Colon (tissue), 2 donors: ENCODE results near the gene GGTLC2.
"Not testable (repeated sequence)": the region's sequence is repeated elsewhere in the genome, so short reads cannot be mapped to it uniquely, and the experiment has no call there.

Experiments used
- FAIRE-seq: peaks from 2 replicates; lab custom pipeline; 2012; peaks lifted over from hg19 to GRCh38; lab: Jason Lieb, UNC
- donor health status: control.
- donor health status: control.

GGTLC2 gene

DNA sequence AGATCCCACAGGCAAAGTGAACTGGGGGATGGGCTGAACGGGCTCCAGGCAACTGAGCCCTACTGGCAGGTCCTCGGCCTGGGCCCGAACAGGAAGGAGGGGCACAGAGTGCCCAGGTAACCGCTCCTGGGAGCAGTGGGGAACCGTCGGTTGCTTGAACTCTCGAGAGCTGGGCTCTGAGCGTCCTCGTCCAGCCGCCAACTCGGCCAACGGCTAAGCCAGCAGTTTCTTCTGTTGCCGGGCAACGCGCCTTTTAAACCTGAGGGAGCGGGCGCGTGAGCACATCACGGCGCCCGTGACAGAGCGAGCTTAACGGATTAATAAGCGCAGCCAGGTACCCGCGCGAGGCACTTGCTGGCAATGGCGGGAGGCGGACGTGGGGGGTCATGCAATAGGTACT, at the start of gene GGTLC2:
Gene GGTLC2, plus strand, starts transcription at position 301 of the 400 bp plus-strand sequence. CDS start 1,732 bp downstream, outside the sequence.
- FAIRE-seq = not testable (repeated sequence)

DNA sequence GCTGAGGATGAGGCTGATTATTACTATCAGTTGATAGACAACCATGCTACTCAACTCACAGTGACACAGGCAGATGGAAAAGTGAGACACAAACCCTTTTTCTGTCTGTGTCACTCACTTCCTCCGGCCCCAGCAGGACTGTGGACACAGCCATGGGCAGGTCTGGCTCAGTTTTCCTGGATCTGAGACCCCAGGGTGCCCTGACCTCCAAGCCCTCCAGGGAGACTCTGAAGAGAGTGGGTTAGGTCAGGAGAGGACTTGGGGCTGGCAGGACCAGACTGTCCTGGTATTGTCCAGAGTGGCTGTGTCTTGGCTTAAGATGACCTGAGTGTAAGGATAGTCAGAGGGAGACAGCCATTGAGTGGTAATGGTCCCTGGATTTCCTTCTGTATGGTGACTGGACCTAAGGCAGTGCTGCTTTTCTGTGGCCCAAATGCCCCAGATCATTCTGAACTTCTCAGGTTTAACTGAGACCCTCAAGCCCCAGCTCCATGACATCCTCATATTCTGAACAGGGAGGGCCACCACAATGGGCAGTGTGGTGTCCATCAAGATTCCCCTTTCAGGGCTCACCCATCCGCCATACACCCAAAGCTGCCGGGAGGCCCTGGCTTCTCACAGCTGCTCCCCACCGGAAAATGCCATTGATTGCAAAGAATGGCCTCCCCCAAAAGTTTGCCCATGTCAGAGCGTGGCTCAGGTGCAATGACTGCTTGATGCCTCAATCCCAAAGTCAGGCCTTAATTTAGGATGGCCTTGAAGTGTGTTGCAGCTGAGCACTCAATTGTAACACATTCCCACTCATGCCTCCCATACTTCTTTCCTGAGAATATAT, 49.2 kb upstream of the GGTLC2 start:
- FAIRE-seq = no peak

DNA sequence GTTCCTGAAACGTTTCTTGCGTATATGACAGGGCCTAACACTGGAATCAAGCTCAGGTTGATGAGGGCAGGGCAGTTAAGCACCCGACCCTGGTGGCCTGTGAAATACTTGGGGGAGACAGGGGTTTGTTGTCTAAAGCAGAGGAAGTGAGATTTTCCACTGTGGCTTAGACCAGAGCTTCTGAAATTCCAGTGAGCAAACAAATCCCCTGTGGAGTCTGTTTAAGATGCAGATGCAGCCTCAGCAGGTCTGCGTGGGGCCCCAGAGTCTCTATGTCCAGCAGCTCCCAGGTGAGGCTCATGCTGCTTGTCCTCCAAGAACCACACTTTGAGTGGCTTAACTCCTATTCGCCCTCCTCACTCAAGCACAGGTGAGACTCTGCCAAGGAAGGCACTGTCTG, 46.3 kb upstream of the GGTLC2 start:
- no peak for FAIRE-seq

DNA sequence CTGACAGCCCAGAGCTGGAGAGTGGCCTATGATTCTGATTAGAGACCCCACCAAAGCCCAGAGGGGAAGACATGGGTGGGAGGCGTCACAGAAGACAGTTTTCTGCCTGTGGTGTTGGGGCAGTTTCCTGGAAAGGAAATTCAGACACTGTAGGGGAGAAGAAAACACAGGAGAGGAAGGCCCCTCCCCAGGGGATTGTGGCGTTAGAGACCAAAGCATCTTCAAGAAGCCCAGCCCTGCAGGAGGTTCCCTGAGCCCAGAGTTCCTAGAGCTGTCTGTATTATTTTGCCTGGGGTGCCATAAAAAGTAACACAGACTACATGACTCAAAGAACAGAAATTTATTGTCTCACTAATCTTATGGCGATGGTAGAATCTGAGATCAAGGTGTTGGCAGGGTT, 45.2 kb upstream of the GGTLC2 start:
- no peak for FAIRE-seq

DNA sequence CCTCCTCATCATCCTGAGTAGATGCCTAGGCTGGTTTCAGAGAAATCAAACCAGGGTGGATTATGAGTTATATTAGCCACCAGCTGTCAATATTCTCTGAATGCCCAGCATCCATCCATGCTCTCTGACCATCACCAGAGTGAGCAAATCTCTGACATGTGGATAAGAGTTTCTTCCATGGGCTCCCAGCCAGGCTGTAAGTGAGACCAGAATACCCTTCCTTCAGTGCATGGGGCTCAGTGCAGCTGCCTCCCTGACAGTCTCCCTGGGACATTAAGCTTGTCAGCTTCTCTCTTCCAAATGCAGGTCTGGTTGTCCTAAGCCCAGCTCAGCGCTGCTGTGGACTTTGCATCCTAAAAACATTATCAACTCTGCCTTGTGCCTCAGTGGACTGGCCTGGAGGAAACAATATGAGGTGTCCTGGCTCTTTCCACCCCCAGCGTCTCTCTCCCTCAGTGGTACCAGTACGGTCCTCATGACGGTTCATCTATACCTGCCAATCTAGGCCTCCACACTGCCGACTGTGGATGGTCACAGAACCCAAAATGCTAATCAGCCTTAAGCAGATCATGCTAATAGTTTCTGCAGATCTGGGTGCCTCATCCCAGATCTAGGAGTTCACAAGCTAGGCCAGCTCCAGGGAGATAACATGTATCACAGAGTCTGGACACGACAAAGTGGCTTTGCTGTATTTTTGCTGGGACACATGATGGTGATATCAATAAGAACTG, 43.7 kb upstream of the GGTLC2 start:
- FAIRE-seq = no peak

DNA sequence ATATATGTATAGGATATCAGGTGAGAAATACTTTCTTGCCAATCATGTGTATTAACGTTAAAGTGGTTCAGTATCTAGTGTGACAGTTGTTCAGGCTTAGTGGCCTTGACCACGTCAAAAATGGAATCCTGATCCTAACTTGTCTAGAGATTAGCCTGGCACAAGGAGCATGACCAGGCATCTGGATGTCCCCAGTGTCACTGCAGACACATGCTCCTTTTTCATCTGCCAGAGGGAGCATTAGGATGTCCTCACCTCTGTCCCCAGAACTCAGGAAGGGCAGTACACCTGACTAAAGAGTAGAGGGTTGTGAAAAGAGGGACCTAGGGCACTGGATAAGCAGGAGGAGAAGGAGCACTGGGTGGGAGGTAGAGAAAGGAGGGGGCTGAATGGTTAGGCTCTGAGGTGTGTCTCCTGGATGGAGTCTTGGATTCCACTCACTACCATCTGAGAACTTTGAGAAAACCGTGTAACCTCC, 40.9 kb upstream of the GGTLC2 start:
- FAIRE-seq = no peak

DNA sequence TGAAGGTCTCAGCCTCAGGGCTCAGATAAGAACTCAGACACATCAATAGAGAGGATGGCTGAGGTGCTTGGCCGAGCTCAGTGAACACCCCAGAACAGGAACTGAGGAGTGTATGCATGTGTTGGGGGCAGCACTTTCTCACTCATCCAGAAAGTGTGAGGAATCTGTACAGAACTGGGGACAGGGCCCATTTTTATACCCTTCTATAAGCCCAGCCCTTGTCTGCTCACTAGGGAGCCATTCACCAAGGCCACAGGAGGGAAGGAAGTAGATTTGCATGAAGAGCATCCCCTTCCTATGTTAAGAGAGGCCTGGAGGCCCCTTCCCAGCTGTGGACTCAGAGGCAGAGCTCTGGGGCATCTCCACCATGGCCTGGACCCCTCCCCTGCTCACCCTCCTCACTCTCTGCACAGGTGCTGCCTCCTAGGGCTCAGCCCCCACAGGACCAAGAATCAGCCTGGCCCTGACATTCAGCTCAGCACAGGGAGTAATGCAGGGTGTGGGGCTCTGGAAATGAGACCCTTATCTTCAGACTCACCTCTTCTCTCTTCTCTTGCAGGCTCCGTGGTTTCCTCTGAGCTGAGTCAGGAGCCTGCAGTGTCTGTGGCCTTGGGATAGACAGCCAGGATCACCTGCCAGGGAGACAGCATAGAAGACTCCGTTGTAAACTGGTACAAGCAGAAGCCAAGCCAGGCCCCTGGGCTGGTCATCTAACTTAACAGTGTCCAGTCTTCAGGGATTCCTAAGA, 39.9 kb upstream of the GGTLC2 start:
- FAIRE-seq = no peak

DNA sequence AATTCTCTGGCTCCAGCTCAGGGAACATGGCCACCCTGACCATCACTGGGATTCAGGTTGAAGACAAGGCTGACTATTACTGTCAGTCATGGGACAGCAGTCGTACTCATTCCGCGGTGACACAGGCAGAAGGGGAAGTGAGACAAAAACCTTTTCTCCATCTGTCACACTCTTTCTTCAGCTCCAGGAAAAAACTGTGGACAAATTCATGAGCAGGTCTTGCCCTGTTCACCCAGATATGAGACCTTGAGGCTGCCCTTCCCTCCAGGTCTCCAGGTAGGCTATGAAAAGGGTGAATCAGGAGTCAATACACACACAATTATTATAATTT, 39.4 kb upstream of the GGTLC2 start:
- FAIRE-seq = no peak

DNA sequence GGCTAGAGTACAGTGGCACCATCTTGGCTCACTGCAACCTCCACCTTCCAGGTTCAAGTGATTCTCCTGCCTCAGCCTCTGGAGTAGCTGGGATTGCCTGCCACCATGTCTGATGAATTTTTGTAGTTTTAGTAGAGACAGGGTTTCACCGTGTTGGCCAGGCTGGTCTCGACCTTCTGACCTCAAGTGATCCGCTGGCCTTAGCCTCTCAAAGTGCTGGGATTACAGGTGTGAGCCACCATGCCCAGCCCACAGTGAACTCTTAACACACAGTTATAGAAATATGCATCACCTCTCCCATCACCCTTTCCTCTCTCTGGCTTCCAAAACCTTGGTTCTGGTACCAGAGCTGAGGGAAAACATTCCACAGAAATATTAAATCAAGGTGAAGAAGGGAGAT, 36.4 kb upstream of the GGTLC2 start:
- FAIRE-seq = not testable (repeated sequence)

DNA sequence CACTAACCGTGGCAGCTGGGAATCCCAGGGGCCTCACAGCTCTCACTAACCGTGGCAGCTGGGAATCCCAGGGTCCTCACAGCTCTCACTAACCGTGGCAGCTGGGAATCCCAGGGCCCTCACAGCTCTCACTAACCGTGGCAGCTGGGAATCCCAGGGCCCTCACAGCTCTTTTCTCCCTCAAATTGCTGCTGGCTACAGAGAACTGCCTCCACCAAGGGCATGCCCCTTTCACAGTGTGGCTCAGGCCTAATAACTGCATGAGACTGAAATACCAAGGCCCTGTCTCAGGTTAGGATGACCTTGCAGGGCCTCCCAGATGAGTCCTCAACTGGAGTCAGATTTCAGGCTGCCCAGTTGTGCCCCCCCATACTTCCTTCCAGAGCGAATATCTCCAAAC, 35.1 kb upstream of the GGTLC2 start:
- no peak for FAIRE-seq

DNA sequence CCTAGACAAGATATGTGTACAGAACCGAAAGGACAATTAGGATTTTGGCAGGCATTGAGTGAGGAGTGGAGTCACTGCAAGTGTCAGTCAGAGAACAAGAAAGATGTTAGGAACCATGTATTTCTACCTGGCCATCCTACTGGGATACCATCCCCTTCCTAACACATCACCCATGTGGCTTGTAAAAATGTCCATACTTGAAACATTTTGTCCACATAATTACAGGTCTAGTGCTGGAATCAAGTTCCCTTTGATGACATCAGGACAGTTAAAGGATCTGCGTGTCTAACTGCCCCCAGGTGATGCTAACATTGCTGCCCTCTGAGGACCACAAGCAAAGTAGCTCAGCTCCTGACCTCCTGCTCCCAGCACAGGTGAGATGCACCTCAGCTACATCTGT, 31.9 kb upstream of the GGTLC2 start:
- no peak for FAIRE-seq

DNA sequence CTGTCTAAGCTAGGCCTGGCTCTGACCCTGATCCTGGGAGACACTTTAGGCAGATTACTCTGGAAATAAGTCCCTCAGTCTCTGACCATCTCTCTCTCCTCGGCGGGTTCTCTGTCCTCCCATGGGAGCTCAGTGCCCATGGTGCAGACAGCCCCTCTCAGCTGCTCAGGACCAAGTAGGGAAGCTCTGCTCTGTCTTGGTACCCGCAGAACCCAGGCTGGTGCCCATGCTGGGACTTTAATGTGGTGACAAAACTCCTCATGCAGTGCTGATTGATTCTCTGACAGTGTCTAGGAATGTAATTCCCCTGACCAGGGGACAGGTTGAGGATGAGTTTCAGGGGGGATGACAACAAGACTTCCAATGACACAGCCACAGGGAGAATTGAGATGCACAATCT, 30.3 kb upstream of the GGTLC2 start:
- FAIRE-seq = no peak

DNA sequence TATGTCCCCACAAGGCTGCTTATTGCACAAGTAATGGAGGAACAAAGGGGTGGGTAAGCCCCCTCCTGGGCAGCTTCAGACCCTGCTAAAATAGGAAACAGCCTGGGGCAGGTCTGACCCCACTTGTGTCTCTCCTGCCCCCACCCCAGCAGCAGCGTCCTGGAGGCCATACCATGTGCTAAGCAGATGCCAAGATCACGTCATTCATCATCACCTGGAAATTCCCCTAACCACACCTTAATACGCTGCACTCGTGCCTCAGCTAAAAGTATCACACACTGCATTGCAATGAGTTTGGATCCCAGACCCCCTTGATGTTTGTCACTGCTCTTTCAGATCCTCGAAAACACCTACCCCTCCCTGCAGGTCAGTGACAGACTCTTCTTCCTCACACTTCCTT, 27.8 kb upstream of the GGTLC2 start:
- no peak for FAIRE-seq

DNA sequence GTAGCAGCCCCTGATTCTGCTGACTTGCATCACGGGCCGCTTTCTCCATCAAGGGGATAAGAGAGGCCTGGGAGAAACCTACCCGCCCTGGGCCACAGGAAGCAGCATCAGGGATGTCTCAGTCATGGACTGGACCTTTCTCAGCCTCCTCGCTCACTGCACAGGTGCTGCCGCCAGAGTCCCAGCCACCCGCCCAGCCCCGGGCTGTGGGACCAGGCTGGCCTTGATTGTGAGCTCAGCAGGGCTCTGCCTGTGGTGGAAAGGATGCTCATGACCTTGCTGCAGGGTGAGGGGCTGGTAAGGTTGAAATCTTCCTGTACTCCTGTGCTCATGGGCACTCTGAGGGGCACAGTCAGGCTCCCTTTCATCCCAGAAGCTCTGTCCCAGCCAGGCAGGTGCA, 26.0 kb upstream of the GGTLC2 start:
- no peak for FAIRE-seq

DNA sequence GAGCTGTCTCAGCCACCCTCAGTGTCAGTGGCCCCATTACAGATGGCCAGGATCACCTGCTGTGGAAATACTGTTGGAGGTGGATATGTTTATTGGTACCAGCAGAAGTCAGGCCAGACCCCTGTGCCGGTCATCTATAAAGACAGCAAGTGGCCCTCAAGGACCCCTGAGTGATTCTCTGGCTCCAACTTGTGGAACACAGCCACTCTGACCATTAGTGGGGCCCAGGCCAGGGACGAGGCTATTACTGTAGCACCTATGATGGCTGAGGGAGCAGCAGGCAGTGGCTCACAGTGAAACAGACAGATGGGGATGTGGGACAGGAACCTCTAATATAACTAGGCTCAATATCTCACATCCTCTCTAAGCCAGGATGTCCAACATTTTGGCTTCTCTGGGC, 25.5 kb upstream of the GGTLC2 start:
- no peak for FAIRE-seq

DNA sequence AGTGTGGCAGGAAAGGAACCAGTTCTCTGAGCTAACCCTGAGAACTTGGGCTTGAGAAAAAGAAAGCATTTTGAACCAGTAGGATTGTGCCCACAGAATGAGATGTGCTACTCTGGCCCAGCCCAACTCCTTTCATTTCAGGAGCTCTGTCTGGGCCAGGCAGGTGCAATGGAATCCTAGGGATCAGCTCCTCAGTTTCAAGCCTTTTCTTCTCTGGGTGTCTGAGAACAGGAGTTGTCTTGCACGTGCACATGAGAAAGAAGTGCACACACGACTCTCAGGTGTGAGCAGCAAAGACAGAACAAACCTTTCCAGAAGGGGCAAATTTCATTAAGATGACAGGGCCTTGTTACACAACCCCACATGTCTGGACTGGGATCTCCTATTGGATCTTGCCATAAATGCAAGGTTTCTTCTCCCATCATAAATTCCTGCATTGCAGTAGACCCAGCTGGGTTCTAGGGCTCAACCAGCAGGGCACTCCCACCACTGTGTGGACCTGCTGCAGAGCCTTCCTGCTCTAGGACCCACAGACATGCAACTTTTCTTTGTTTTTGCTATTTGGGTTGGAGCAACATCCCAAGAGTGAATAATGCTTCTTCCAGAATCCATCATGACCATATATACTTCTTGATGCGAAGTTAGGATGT, 24.5 kb upstream of the GGTLC2 start:
- no peak for FAIRE-seq

DNA sequence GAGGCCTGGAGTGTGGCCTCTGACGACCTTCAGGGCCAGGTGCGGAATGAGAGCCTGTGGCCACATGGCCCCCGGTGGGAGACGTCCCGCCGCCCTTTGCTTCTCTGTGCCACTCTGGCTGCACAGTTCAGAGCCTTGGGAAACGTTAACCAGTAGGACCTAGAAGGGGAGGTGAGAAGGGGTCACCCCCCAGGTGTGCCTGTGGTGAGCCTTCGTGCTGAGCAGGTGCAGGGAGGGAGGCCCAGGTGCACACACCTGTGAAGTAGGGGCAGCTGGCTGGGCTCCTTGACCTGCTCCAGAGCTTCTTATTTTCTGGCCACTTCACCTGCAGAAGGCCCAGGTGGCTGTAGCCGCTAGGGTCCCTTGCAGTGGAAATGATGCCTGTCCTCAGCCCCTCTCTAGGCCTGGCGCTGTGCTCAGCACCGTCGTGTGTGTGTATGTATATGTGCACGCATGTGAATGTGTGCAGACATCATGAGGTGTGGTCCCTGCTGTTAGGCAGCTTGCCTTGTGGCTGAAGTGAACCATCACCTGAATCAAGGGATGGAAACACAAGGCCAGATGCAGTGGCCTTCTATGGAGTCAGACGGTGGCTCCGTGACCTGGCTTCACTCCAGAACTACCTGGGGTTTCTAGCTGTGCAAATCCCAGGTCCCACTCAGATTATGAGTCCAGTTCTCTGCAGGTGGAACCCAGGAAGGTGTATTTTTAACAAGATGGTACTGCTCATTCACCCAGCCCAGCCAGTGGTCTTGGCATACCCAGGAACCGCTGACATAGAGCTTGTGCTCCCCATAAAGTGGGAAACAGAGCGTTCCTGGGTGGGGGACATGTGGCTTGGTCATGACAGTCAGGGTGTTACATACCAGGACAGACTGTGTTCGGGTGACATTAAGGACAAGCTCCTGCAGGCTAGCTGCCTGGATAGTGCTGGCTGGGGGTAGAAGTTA, 15.6 kb upstream of the GGTLC2 start:
- FAIRE-seq = not testable (repeated sequence)

DNA sequence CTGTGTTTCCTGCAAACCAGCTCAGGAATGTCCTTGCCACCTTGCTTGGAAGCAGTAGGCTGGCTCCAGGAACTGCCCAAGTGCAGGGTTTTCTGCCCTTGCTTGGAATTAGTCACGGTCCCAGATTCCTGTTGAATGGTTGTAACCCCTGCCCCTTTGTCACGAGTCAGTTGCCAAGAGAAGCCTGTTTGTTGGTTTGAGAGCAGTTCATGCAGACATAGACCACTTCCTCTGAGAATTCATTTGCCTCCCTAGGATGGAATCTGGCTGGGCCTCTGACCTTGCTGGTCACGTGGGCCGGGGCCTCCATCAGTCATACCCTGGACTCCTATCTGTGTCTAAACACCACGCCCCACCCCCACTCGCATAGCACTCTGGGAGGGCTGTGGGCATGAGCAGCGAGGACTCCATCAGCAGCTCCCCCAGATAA, 13.2 kb upstream of the GGTLC2 start:
- not testable (repeated sequence) for FAIRE-seq

DNA sequence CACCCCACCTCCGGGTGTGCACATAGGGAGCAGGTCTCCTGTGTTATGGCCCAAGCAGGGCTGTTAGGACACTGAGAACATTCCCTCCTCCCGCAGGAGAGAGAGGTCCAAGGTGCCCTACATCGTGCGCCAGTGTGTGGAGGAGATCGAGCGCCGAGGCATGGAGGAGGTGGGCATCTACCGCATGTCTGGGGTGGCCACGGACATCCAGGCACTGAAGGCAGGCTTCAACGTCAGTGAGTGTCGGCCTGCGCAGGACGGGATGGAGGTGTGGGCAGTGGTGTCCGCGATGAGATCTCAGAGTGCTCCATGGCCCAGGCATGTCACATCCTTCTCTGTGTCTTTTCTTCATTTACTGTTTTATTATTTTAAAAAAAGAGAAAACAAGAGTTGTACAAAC, 12.2 kb upstream of the GGTLC2 start:
- not testable (repeated sequence) for FAIRE-seq

DNA sequence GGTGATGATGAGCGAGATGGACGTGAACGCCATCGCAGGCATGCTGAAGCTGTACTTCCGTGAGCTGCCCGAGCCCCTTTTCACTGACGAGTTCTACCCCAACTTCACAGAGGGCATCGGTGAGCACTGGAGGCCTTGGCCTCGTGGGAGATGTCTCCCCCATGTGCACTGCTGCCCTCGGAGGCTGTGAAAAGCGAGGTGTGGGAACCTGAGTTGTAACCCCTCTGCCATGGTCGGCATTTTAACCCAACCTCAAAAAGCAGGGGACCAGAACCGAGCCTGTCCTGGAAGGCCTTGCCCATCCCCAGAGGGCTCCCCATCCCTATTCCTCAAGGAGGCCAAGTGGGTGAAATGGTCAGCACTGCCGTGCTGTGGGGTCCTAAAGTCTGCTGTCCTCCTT, 10.9 kb upstream of the GGTLC2 start:
- FAIRE-seq = not testable (repeated sequence)

DNA sequence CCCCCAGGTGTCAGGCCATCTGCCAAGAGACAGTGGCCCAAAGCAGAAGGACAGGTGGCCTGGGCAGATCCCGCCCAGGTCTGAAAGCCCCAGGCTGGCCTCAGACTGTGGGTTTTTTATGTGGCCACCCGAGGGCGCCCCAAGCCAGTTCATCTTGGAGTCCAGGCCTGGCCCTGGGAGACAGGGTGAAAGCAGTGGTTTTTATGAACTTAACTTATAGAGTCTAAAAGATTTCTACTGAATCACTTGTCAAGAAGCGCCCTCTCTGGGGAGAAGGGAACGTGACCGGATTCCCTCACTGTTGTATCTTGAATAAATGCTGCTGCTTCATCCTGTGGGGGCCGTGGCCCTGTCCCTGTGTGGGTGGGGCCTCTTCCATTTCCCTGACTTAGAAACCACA, 8.2 kb upstream of the GGTLC2 start:
- not testable (repeated sequence) for FAIRE-seq
